NT2/D1 (cell line): ENCODE results near the gene PLCB4.

Experiments
- DNase-seq: peaks from one replicate; pipeline ENCODE4 v3.0.0-alpha.2; 2011; ENCODE audit warnings: low read depth, low spot score
- H3K27me3 ChIP-seq: 2 replicates; pipeline ENCODE4 v1.6.0; 2011; ENCODE audit warnings: mild to moderate bottlenecking; ENCODE audit not compliant: insufficient read length, insufficient read depth
- H3K36me3 ChIP-seq: 2 replicates; pipeline ENCODE4 v1.6.1; 2011; ENCODE audit warnings: mild to moderate bottlenecking, low read length, mixed read lengths; ENCODE audit not compliant: insufficient read depth, insufficient read length
- H3K4me1 ChIP-seq: 2 replicates; pipeline ENCODE4 v1.5.1; 2011; ENCODE audit not compliant: insufficient read depth, insufficient read length
- H3K4me3 ChIP-seq: 2 replicates; pipeline ENCODE4 v1.5.1; 2011; ENCODE audit warnings: low read depth; ENCODE audit not compliant: insufficient read length
- H3K9ac ChIP-seq: 2 replicates; pipeline ENCODE4 v1.6.0; 2011; ENCODE audit warnings: low read depth; ENCODE audit not compliant: insufficient read length
- H3K9me3 ChIP-seq: 2 replicates; pipeline ENCODE4 v1.5.1; 2011; ENCODE audit warnings: mild to moderate bottlenecking, low read length; ENCODE audit not compliant: insufficient read depth
- SUZ12 ChIP-seq: IDR thresholded peaks from 2 replicates; pipeline ENCODE4 v1.6.1; 2011; ENCODE audit not compliant: insufficient read length, insufficient read depth; ENCODE audit errors: extremely low read depth
- YY1 ChIP-seq: IDR thresholded peaks from 2 replicates; pipeline ENCODE4 v1.6.1; 2011; ENCODE audit not compliant: insufficient read length, insufficient read depth
- ZNF274 ChIP-seq: IDR thresholded peaks from 2 replicates; pipeline ENCODE4 v1.6.1; 2011; ENCODE audit warnings: mild to moderate bottlenecking, low read depth, low read length

Gene PLCB4

GRCh38 chr20:9409981-9410380 is 341.1 kb downstream of the PLCB4 start:
- Histone ChIP-seq H3K9ac (no peak overlapping the region), H3K9me3 (0 out of 2 replicates have a peak, but pooled peaks cover 11% of the 10 kb centered on the region), H3K4me3 (no peak overlapping the region), H3K27me3 (no peaks in the 10 kb centered on the region), H3K36me3 (peaks cover 5% of the 10 kb centered on the region), H3K4me1 (no peaks in the 10 kb centered on the region)
- TF ChIP-seq SUZ12 (no peak), ZNF274 (no peak), YY1 (no peak)
- DNase-seq = no peak

DNA sequence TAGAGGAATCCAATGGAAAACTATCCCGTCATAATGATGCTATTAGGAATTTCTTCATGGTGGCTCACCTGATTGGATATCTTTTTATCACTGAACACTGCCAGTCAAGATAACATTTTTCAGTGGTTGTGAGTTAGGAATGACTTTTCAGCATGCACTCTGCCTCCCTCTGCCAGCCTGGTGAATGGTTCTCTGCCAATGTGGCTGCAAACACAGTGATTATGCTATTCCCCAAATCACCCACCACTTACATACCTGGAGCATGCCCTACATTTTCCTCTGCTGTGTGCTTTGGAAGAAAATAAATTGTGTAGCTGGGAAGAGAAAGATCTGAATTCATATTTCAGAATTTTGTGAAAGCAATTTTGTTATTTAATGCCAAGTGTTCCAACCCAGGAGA is 342.9 kb downstream of the PLCB4 start:
- no peaks in the 10 kb centered on the region for H3K27me3 ChIP-seq
- 0 out of 2 replicates have a peak, but pooled peaks cover 11% of the 10 kb centered on the region for H3K9me3 ChIP-seq
- no peak overlapping the region for H3K9ac ChIP-seq
- H3K36me3 ChIP-seq = peaks cover 5% of the 10 kb centered on the region
- no peak for DNase-seq
- TF ChIP-seq SUZ12 (no peak), ZNF274 (no peak), YY1 (no peak)
- no peaks in the 10 kb centered on the region for H3K4me1 ChIP-seq
- no peak overlapping the region for H3K4me3 ChIP-seq

DNA sequence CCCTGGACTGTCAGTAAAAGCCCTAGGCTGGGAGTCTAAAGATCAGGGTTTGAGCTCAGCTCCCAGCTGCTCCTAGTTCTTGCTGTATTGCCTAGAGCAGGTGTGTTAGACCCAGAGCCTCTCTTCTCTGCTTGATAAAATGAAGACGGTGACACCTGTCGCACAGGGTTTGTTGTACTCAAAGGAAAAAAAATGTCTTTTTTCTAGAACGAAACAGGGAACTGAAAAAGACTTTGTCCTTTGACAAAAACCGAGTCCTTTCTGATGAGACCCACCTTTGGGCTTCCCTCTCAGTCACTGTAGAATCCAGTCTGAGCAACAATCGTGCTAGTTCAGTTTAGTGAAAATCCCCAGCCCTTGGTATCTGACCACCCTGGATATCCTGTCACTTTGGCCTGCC is 343.4 kb downstream of the PLCB4 start:
- peaks cover 5% of the 10 kb centered on the region for H3K36me3 ChIP-seq
- TF ChIP-seq SUZ12 = no peak
- TF ChIP-seq YY1 = no peak
- no peak for TF ChIP-seq ZNF274
- H3K9me3 ChIP-seq = 0 out of 2 replicates have a peak, but pooled peaks cover 11% of the 10 kb centered on the region
- H3K4me3 ChIP-seq = no peak overlapping the region
- H3K27me3 ChIP-seq = no peaks in the 10 kb centered on the region
- H3K4me1 ChIP-seq = no peaks in the 10 kb centered on the region
- H3K9ac ChIP-seq = no peak overlapping the region
- DNase-seq = no peak

- Histone ChIP-seq H3K4me3 (no peak overlapping the region), H3K9me3 (0 out of 2 replicates have a peak, but pooled peaks cover 11% of the 10 kb centered on the region)
Measured at GRCh38 chr20:9413001-9413400, 344.1 kb downstream of the PLCB4 start.

DNA sequence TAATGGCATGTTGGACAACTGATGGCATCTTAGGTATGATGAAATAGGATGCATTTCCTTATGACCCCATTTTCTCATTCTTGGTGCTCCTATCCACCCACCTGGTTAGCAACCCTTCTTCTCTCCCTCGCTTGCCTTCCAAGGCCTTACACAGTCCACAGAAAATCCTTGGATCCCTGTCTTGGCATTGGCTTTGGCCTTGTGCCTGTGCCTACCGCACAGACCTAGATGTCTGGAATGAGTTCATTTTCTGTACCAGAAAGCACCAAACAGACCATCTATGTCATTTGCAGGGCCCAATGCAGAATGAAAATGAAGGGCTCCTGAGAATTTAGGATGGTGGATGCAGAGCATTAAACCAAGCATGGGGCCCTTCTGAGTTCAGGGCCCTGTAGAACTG is 346.5 kb downstream of the PLCB4 start:
- Histone ChIP-seq H3K9ac (no peak overlapping the region), H3K9me3 (no peaks in the 10 kb centered on the region), H3K36me3 (no peaks in the 10 kb centered on the region), H3K27me3 (no peaks in the 10 kb centered on the region), H3K4me3 (no peak overlapping the region), H3K4me1 (no peaks in the 10 kb centered on the region)
- TF ChIP-seq ZNF274 = no peak
- TF ChIP-seq SUZ12 = no peak
- TF ChIP-seq YY1 = no peak
- no peak for DNase-seq

More at GRCh38 chr20:9413001-9413400, 344.1 kb downstream of the PLCB4 start:
- Histone ChIP-seq H3K36me3 (peaks cover 5% of the 10 kb centered on the region), H3K4me1 (no peaks in the 10 kb centered on the region), H3K9ac (no peak overlapping the region), H3K27me3 (no peaks in the 10 kb centered on the region)
- TF ChIP-seq ZNF274 = no peak
- TF ChIP-seq YY1 = no peak
- no peak for DNase-seq

DNA sequence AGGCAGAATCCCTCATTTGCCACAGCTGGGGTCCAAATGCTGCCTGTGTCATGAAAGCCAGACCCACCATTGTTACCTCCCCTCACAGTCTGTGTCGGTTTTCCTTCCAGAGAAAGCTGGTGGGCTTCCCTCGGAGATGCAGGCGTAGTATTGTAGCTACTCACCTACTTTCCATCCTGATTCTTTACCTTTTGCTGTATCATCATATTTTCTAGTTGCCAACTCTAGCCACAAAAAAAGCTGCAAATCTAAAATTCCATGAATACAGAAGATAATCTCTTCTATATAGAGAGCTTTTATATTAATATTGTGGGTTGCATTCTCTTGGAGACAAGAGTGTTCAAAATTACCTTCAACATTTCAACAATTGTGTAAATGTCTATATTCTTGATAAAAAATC is 347.5 kb downstream of the PLCB4 start:
- no peaks in the 10 kb centered on the region for H3K9me3 ChIP-seq
- H3K4me1 ChIP-seq = no peaks in the 10 kb centered on the region
- no peak overlapping the region for H3K4me3 ChIP-seq
- H3K9ac ChIP-seq = no peak overlapping the region
- no peak for DNase-seq
- no peaks in the 10 kb centered on the region for H3K27me3 ChIP-seq
- TF ChIP-seq SUZ12 = no peak
- no peak for TF ChIP-seq YY1
- no peak for TF ChIP-seq ZNF274
- peaks cover 1% of the 10 kb centered on the region for H3K36me3 ChIP-seq

DNA sequence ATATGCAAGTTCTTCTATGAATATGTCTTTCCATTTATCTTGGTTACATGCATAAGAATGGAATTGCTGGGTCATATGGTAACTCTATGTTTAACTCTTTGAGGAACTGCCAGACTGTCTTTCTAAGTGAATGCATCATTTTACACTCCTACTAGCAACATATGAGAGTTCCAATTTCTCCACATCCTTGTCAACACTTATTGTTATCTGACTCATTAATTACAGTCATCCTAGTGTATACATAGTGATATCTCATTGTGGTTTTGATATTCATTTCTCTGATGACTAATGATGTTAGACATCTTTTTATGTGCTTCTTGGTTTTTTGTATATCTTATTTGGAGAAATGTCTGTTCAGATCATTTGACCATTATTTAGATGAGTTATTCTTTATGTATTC is 348.8 kb downstream of the PLCB4 start:
- TF ChIP-seq ZNF274 = no peak
- TF ChIP-seq YY1 = no peak
- TF ChIP-seq SUZ12 = no peak
- Histone ChIP-seq H3K4me1 (no peaks in the 10 kb centered on the region), H3K4me3 (no peak overlapping the region), H3K36me3 (peaks cover 5% of the 10 kb centered on the region), H3K9ac (no peak overlapping the region), H3K27me3 (no peaks in the 10 kb centered on the region), H3K9me3 (no peaks in the 10 kb centered on the region)
- no peak for DNase-seq
